ENCODE data around the gene TNFAIP2.

TNFAIP2 gene

DNA sequence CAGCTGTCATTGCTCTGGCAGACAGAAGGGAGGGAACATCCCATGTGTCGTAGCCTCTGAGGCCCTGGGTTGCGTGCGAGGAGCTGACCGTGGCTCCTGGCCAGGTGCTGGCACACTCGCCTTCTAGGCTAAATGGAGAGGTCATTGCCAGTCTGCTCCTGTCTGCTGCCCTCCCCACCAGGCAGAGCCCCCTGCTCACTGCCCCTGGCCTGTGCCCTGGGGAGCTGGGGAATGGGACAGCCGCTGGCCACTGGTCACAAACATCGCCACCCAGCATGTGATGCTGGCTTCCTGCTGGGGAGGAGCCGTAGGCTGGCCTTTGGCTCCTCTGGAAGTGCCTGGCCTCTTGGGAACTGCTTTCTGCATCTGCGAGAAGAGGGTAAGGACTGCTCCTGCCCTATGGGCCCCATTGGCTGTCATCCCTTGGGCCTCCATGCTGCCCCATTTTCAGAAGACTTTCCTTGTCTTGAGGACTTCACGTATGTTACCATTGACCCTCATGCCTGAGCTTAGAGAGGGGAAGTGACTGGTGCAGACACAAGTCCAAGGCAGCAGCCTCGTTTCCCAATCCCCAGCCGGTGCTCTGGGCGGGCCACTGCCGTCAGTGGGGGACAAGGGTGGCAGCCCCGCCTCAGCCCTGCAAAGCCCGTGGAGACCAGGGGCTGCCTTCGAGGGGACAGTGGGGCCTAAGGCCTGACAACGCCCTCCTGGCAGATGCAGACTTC is 2.0 kb upstream of the TNFAIP2 start:
- in situ Hi-C loops (cut with HindIII; ENCODE audit: low sequenced_read_pairs), result no loop called here

- in situ Hi-C loops (cut with HindIII; ENCODE audit: low sequenced_read_pairs), result no loop called here
Measured at GRCh38 chr14:103121846-103122584, 1.2 kb upstream of the TNFAIP2 start.

DNA sequence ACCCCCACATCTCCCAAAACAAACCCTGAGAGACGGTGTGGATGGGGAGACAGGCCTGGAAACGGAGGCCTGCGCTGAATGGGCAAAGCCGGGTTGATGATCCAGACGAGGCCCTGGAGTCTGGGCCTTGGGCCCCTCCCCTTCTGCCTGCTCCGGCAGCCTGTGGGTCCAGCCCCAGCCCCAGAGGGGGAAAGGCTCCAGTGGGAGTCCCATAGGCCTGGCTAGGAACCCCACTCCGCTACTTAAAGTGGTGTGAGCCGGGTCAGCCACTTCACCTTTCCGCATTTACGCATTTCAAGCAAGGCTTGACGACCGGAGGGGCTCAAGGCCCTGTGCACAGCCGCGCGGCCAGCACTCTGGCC is 695 bp upstream of the TNFAIP2 start:
- in situ Hi-C loops (cut with HindIII; ENCODE audit: low sequenced_read_pairs), result no loop called here

DNA sequence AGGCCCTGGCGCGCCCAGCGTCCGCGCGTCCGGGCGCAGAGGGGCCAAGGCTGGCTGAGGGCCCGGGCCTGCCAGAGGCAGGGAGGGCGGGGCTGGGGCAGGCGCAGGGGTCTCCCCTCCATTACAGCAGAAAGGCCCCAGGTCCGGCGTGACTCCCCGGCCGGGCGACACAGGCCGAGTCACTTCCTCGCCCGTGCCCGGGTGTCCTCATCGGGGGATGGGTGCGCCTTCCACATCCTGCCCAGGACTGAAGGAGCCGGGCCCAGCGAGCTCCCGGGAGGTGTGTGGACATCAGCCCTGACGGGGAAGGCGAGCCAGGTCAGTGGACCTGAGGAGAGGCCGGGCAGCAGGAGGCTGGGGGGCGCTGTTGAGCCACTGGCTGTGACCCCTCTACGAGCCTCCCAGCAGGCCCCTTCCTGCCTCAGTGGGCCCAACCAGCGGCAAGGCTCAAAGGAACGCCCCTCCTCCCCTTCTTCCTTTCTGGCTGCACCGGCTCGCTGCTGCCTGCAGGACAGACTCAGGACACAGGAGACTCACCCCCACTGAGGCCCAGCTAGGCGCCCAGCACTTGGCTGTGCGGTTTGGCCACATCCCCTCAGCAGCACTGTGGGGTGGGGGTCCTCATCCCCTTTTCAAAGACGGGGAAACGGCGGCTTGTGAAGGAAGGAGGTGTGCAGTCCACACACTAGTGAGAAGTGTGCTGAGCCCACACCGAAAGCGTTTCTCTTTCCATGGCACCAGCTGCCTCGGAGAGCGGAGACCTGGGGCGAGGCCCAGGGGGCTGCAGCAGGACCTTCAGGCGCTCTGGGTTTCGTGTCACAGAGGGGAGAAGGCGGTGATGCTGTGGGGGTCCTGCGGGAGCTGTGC is 606 bp downstream of the TNFAIP2 start:
- in situ Hi-C loops (cut with HindIII; ENCODE audit: low sequenced_read_pairs), result no loop called here

DNA sequence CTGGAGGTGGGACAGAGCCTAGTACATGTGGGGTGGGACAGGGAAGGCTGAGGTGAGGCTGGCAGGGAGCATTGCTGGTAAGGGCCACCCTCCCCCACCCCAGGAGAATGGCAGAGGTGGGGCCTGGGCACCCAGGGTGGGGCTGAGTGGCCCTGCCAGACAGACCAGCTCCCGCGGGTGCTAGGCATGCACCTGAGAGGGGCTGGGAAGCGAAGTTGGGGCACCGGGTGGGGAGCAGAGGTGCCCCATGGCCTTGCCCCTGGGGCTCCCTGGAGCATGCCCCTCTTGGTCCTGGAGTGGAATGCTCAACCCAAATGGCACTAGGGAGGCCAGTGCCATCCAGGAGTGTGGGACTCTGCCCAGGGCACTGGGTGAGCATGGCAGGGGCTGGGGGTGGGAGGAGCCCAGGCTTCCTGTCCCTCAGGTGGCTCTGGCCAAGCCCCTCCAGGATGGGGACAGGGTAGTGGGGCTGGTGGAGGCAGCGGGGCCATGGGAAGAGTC is 1.3 kb downstream of the TNFAIP2 start:
- in situ Hi-C loops (cut with HindIII; ENCODE audit: low sequenced_read_pairs), result no loop called here

DNA sequence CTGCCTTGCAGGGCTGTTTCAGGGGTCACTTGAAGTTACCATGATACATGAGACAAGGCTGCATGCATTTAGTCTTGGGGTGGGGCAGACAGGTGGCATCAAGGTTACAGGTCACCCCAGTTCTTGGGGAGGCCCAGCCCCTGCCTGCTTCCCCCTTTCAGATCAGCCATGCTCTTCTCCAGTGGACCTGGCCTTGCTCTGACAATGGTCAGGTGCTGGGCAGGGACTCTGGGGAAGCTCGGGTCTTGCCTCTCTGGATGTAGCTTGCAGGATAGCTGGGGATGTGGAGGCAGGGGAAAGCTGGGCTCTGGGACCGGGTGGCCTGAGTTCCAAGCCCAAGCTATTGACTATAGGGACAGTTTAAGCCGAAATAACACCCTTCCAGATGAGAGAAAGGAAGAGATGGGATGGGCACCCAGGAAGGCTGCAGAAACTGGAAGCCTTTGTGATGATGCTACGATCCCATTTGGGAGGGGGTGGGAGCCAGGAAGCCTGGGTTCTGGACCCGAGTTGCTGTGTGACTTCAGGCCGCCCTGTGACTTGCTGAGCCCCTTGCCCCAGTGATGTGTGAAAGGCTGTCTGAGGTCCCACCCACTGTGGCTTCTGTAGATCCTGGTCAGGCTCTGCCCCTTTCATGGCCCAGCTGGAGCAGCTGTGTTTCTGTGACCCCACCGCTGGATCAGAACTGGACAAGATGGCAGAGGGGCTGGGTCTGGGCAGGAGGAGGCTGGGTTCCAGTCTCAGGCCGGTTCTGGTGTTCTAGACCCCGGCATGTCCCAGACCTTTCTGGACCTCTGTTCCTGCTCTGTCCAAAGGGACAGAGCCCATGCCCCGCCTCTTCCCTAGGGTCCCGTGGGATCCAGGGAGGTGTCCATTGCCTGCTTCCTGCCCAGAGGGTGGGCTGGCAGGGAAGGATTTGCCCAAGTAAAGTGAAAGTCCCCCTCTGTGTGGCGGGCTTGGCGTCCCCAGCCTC is 2.1 kb downstream of the TNFAIP2 start:
- in situ Hi-C loops (cut with HindIII; ENCODE audit: low sequenced_read_pairs), result no loop called here

- in situ Hi-C loops (cut with HindIII; ENCODE audit: low sequenced_read_pairs), result no loop called here
Measured at GRCh38 chr14:103126088-103126872, 3.0 kb downstream of the TNFAIP2 start.

GRCh38 chr14:103126873-103127304 is 3.6 kb downstream of the TNFAIP2 start:
- in situ Hi-C loops (cut with HindIII; ENCODE audit: low sequenced_read_pairs), result no loop called here

GRCh38 chr14:103127356-103127755 is 4.1 kb downstream of the TNFAIP2 start:
- in situ Hi-C loops (cut with HindIII; ENCODE audit: low sequenced_read_pairs), result no loop called here

GRCh38 chr14:103127861-103128598 is 4.8 kb downstream of the TNFAIP2 start:
- in situ Hi-C loops (cut with HindIII; ENCODE audit: low sequenced_read_pairs), result no loop called here

GRCh38 chr14:103128631-103129300 is 5.5 kb downstream of the TNFAIP2 start:
- in situ Hi-C loops (cut with HindIII; ENCODE audit: low sequenced_read_pairs), result no loop called here

DNA sequence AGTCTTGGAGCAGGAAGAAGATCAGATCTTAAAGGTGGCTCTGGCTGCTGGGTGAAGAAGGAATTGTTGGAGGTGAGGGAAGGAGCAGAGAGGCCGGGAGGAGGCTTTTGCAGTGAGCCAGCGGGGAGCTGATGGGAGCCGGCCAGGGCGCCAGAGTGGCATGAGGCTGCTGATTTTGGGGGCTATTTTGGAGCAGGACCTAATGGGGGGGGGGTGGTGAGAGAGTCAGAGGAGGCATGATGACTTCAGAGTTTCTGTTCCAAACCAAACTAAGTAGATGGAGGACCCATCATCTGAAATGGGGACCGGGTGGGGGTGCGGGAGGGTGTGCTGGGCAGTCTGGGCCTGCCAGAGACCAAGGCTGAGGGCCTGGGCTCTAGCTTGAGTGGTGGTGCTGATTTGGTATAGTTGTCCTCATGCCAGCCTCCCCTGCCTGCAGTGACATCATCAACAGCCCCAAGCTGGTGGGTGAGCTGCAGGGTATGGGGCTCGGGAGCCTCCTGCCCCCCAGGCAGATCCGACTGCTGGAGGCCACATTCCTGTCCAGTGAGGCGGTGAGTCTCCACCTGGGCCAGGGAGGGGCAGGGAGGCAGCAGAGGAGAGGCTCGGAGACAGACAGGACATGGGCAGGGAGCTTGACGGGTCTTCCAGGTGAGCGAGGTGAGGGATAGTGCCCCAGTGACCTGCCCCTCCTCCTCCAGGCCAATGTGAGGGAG is 6.2 kb downstream of the TNFAIP2 start:
- in situ Hi-C loops (cut with HindIII; ENCODE audit: low sequenced_read_pairs), result no loop called here

- in situ Hi-C loops (cut with HindIII; ENCODE audit: low sequenced_read_pairs), result no loop called here
Measured at GRCh38 chr14:103130017-103130764, 6.9 kb downstream of the TNFAIP2 start.

- in situ Hi-C loops (cut with HindIII; ENCODE audit: low sequenced_read_pairs), result no loop called here
Measured at GRCh38 chr14:103130965-103131364, 7.7 kb downstream of the TNFAIP2 start.

GRCh38 chr14:103131580-103131979 is 8.3 kb downstream of the TNFAIP2 start:
- in situ Hi-C loops (cut with HindIII; ENCODE audit: low sequenced_read_pairs), result no loop called here

DNA sequence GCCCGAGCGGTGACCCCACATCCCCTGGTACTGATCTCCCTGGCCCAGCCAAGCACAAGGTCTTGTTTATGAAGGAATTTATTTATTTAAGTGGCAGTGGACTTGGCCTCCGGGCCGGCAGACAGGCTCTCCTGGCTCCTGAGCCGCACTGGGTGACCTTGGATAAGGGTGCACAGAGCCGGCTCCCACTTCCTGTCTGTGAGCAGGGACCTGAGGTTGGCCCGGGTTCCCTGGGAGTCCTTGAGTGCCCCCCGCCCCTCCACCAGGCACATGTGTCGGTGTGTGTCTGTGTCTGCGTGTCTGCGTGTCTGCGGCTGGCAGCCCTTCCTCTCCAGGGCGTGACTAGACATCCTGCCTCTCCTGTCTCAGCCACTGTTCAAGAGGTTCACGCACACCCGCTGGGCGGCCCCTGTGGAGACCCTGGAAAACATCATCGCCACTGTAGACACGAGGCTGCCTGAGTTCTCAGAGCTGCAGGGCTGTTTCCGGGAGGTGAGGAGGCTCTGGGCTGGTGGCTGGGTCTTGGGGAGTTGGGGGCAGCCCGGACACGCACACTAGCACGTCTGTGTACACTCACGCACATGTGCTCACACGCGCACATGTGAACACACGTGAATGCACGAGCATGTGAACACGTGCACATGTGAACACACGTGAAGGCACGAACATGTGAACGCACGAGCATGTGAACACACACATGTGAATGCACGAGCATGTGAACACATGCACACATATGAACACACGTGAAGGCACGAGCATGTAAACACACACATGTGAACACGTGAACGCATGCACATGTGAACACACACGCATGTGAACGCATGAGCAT is 9.3 kb downstream of the TNFAIP2 start:
- in situ Hi-C loops (cut with HindIII; ENCODE audit: low sequenced_read_pairs), result no loop called here
